NCI-H460 (cell line): ENCODE data around the gene CDC42EP5. TPM values are rescaled to one million over a fixed set of nuclear protein-coding genes. Genes with fewer than 3 reads are reported as not detected.

Experiments
- DNase-seq: peaks from one replicate; pipeline ENCODE4 v3.0.0-alpha.2; 2016; ENCODE audit warnings: low read depth; ENCODE audit errors: extremely low read depth
- total RNA-seq: library from RNA; depleted of rRNA; stranded (reverse); fragments of >200 nt; shearing (Covaris generic); gene quantifications from 2 replicates; pipeline ENCODE4 v1.2.3, GENCODE V29; 2014

Gene CDC42EP5
- total RNA-seq, 1 experiment from 2014 or later = 0.17 TPM

DNA sequence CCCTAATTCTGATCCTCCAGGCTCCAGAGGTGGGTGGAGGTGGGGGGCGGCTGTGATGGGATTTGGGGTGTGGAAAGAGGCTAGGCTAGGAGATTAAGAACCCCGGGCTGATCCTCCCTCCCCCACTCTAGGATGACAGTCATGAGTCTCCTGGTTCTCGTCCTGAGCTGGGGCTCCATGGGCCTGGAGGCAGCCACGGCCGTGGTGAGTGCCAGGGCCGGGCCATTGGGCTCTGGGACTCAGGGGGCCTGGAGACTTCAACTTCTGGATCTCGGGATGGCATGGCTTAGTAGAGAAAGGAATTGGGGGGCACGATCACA is 44.0 kb downstream of the CDC42EP5 start:
- DNase-seq = no peak

GRCh38 chr19:54428323-54429175 is 44.5 kb downstream of the CDC42EP5 start:
- DNase-seq = no peak

DNA sequence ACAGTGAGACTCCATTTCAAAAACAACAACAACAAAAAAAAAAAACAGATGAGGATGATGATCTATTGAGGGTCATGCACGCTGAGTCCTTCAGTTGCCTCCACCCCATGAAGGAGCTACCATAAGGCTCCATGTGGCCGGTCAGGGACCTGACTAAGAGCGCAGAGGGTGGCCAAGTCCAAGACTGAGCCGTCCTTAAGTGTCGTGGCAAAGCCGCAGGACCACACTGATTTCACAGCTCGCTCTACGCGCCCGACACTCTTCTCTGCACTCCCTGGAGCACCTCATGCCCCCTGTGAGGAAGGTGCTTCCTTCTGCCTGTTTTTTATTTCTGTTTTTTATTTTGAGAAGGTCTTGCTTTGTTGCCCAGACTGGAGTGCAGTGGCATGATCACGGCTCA is 45.5 kb downstream of the CDC42EP5 start:
- no peak for DNase-seq

GRCh38 chr19:54426291-54426931 is 46.7 kb downstream of the CDC42EP5 start:
- no peak for DNase-seq

DNA sequence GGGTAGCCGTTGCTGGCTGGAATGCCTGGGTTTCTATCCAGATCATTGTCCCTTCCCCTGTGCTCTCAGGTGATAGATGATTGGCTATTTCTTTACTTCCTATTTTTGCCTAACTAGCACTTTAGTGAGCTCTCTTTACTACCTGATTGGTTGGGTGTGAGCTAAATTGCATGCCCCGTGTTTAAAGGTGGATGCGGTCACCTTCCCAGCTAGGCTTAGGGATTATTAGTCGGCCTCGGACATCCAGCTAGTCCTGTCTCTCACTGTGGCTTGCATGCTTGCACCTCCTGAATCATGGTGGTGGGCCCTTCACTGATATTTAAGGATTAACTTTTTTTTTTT is 47.7 kb downstream of the CDC42EP5 start:
- DNase-seq = no peak

DNA sequence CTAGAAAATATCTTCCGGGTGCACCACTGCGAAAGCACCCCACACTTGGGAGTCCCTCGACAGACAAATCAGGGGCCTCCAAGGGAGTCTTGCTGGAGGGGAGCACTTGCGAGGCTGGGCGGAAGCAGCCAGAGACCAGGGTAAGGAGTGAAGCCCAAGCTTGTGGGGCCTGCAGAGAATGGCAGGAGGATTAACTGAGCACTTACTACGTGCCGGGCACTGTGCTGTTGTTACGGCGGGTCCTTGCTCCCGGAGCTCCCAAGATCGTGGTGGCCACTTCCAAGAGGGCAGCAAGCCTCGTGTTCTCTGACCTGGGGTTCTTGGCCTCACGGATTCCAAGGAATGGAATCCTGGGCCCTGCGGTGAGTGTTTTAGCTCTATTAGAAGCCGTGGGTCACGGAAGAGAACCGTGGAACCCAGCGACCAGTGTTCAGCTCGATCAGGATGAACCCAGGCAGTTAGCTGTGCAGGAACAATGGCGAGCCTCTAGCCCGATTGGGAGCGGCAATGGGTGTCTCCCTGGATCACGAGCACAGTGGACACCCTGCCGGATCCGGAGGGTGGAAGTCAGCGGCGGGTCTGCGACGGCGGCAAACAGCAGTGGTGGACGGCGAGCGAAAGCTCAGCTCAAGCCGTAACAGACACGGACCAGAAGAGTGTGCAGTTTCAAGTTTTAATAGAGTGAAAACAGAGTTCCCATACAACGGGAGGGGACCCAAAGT is 48.3 kb downstream of the CDC42EP5 start:
- no peak for DNase-seq

DNA sequence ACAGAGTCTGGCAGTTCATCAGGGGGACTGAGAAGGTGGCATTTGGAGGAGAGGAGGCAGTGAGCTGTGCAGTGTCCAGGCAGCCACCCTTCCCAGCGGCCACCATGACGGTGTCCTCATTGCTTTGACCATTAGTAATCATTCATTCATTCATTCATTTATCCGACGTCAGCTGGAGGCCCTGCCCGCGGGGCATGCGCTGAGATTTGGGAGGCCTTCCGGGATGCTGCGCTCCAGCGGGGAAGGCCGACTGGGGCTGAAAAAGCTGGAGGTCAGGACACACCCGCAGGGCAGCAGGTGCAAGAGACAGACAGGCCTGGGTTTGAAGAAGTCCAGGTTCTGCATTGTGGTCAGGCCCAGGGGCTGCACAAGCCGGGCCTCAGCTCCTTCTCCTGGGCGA is 48.9 kb downstream of the CDC42EP5 start:
- DNase-seq = no peak

DNA sequence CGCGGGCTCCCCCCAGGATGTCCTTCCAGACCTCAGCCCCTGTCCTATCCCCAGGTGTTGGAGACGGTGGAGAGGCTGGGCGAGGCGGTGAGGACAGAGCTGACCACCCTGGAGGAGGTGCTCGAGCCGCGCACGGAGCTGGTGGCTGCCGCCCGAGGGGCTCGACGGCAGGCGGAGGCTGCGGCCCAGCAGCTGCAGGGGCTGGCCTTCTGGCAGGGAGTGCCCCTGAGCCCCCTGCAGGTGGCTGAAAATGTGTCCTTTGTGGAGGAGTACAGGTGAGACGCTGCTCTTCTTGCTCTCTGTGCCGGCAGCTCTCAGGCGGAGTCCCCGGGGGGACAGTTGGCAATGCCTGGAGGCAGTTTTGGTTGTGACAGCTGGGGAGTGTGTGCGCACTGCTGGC is 51.0 kb downstream of the CDC42EP5 start:
- no peak for DNase-seq

- no peak for DNase-seq
Measured at GRCh38 chr19:54421521-54421920, 51.6 kb downstream of the CDC42EP5 start.

DNA sequence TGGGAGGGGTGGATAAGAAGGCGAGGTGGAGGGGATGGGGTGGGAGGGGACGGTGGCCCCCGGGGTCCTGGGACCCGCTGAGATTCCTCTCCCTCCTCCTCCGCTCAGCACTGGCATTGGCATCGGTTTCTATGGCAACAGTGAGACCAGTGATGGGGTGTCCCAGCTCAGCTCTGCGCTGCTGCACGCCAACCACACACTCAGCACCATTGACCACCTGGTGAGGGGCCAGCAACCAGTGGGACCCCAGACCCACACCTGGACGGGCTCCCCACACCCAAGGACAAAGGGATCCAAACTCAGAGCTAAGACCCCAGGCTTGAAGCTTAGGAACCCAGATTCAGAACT is 52.0 kb downstream of the CDC42EP5 start:
- no peak for DNase-seq

- DNase-seq = no peak
Measured at GRCh38 chr19:54420383-54421168, 52.5 kb downstream of the CDC42EP5 start.

- DNase-seq = no peak
Measured at GRCh38 chr19:54420068-54420382, 53.1 kb downstream of the CDC42EP5 start.

DNA sequence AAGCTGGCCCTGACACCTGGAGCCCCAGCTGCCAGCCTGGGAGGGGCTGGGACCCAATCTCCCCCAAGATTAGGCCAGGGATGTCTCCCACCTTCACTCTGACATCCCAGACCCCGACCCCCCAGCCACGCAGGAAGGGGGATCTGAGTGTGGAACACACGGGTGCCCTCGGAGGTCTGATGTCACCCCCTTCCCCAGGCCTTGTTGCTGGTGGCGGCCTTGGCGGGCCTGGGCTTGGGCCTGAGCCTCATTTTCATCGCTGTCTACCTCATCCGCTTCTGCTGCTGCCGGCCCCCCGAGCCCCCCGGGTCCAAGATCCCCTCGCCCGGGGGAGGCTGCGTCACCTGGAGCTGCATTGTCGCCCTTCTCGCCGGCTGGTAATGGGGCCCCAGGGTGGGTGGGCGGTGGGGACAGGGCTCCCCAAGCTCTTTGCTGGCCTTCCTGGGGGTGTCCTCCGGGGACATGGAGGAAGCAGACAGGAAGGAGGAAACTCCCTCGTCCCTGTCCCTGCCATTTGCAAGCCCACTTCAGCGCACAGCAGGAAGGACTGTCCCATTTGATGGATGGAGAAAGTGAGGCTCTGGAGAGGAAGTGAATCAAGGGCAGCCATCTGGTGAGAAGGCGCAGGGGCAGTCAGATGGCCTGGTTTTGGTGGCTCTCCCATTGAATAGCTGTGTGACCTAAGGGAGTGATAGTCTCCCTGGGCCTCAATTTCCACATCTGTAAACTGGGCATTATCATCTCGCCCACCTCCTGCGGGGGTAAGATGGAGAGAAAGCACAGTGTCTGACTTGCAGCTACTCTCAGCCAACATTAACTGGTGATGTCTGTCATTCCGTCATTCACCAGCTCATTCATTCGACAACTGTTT is 53.9 kb downstream of the CDC42EP5 start:
- no peak for DNase-seq

DNA sequence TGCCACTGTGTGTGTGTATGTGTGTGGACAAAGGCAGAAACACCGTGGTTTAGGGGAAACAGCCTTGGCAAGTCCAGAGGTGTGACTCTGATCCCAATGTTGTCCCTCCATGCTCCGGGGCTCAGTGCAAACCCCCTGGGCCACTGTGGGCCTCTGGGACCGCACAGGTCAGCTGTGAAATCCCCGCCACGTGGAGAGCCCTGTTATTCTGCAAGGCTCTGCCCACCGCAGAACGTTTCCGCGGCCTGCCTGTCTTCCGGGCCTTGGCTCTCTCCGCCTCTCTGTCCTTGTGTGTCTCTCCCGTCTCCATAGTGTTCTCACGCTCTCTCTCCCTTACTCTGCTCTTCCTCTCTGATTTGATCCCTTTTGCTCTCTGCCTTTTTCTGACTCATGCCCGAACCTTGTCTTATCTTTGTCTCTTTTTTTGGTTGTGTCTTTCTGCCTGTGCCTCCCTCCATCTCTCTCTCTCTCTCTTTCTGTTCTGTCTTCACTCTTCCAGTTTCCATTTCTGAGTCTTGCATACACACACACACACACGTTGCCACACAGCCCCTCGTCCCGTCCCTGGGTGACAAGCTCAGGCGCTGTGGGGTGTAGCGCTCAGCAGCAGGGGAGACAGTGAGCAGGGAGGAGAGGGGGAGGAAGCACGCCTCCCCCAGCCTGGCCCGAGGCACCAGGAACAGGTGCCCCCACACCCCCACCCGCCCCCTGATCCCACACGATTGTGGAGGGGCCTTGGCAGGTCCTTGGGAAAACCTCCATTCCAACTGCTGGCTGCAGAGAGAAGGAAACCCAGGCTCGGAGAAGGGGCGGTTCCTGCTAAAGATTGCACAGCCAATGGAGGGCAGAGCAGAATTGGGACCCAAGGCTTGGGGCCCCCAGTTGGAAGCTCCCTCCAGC is 54.8 kb downstream of the CDC42EP5 start:
- no peak for DNase-seq

GRCh38 chr19:54416695-54417491 is 56.2 kb downstream of the CDC42EP5 start:
- DNase-seq = no peak

- DNase-seq = no peak
Measured at GRCh38 chr19:54415901-54416673, 57.0 kb downstream of the CDC42EP5 start.

DNA sequence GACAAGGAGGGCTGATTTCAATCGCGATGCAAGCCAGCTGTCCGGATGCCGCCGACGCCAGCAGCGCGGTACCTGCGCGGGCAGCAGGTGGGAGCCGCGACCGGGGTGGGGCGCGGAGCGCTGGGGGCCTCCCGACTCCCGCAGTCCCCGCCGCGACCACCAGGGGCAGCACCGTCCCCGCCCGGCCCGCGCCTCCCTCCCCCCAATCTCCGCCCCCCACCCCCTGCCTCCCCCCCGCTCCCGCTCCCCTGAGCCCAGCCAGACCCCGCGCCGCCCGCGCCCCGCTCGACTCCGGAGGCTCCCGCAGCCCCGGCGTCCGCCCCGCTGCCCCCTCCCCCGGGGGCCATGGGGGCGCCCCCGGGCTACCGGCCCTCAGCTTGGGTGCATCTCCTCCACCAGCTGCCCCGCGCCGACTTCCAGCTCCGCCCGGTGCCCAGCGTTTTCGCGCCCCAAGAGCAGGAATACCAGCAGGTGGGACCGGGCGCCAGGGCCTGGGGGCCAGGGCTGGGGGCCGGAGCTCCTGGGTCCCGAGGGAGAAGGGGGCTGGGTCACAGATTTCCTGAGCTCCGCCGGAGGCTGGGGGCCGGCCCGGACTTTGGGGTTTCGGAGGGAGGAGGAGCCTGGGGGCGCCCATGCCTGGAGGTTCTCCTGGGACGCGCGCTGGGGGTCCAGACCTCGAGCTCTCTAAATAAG is 57.7 kb downstream of the CDC42EP5 start, which contains the start of gene TTYH1:
TTYH1 (plus strand) TSS at position 257 of the 693 bp plus-strand sequence; CDS start at position 346, 89 bp downstream.
- DNase-seq = no peak
